Liver (tissue), 9 donors: Measurements from ENCODE around the gene DGKA. TPM values are rescaled to one million over a fixed set of nuclear protein-coding genes. Genes with fewer than 3 reads are reported as not detected.

Experiments
- DNase-seq: peaks from one replicate; pipeline ENCODE4 v3.0.0-alpha.2; 2017; ENCODE audit warnings: low spot score
- H3K27ac ChIP-seq, 2 donors: one replicate each; pipeline ENCODE4 v1.7.0; 2013; ENCODE audit warnings: inconsistent platforms in 2 of 2, low read length in 2 of 2, control low read depth in 1 of 2, low read depth in 1 of 2, mild to moderate bottlenecking in 1 of 2
- H3K27me3 ChIP-seq, 4 donors: one replicate each; pipeline versions ENCODE4 v1.6.1 to v1.7.0; 2013; ENCODE audit warnings: low read length in 3 of 4, inconsistent platforms in 1 of 4, mild to moderate bottlenecking in 1 of 4, moderate library complexity in 1 of 4; ENCODE audit not compliant: control insufficient read depth in 4 of 4, insufficient read depth in 4 of 4
- H3K36me3 ChIP-seq, 4 donors: one replicate each; pipeline versions ENCODE4 v1.6.1 to v1.7.0; 2013; ENCODE audit warnings: low read length in 3 of 4, mild to moderate bottlenecking in 3 of 4, low read depth in 1 of 4, moderate library complexity in 1 of 4; ENCODE audit not compliant: control insufficient read depth in 4 of 4, insufficient read depth in 3 of 4
- H3K4me1 ChIP-seq, 4 donors: one replicate each; pipeline versions ENCODE4 v1.6.1 to v1.7.0; 2013; ENCODE audit warnings: low read length in 3 of 4, mild to moderate bottlenecking in 3 of 4, moderate library complexity in 1 of 4; ENCODE audit not compliant: control insufficient read depth in 4 of 4, insufficient read depth in 4 of 4
- H3K4me3 ChIP-seq, 3 donors: one replicate each; pipeline versions ENCODE4 v1.6.1 to v1.7.0; 2013; ENCODE audit warnings: low read length in 3 of 3, control low read depth in 1 of 3, low read depth in 1 of 3, mild to moderate bottlenecking in 1 of 3
- H3K9ac ChIP-seq, 2 donors: one replicate each; pipeline ENCODE4 v1.7.0; 2013; ENCODE audit warnings: low read length in 2 of 2, mild to moderate bottlenecking in 2 of 2, moderate library complexity in 2 of 2, control low read depth in 1 of 2, low read depth in 1 of 2
- H3K9me3 ChIP-seq, 4 donors: one replicate each; pipeline versions ENCODE4 v1.6.1 to v1.7.0; 2013; ENCODE audit warnings: low read length in 3 of 4; ENCODE audit not compliant: control insufficient read depth in 4 of 4
- ATF3 ChIP-seq: IDR thresholded peaks from 2 replicates; pipeline ENCODE4 v1.6.1; 2016; ENCODE audit warnings: antibody characterized with exemption
- CTCF ChIP-seq: fragments of 150-350 bp; IDR thresholded peaks from 2 replicates; pipeline ENCODE4 v1.5.1; 2017; ENCODE audit warnings: improper control_type of control experiment, low read depth, low read length; ENCODE audit not compliant: missing input control
- EGR1 ChIP-seq, 2 donors: IDR thresholded peaks; 2 replicates each; pipeline ENCODE4 v1.6.1; 2016 to 2018; ENCODE audit warnings: antibody characterized with exemption in 2 of 2, low read depth in 2 of 2
- FOXA1 ChIP-seq: IDR thresholded peaks from 2 replicates; pipeline ENCODE4 v1.6.1; 2016; ENCODE audit warnings: antibody characterized with exemption
- FOXA2 ChIP-seq: IDR thresholded peaks from 2 replicates; pipeline ENCODE4 v1.6.1; 2016; ENCODE audit warnings: antibody characterized with exemption
- GABPA ChIP-seq, 2 donors: IDR thresholded peaks in 1 of 2; conservative IDR thresholded peaks in 1 of 2; 2 replicates each; pipeline ENCODE4 v1.6.1; 2016; ENCODE audit warnings: antibody characterized with exemption in 2 of 2, mild to moderate bottlenecking in 1 of 2, moderate library complexity in 1 of 2
- HNF4A ChIP-seq, 2 donors: conservative IDR thresholded peaks; 2 replicates each; pipeline ENCODE4 v1.6.1; 2016; ENCODE audit warnings: antibody characterized with exemption in 2 of 2, mild to moderate bottlenecking in 2 of 2
- HNF4G ChIP-seq: IDR thresholded peaks from 2 replicates; pipeline ENCODE4 v1.6.1; 2016; ENCODE audit warnings: antibody characterized with exemption
- JUND ChIP-seq, 2 donors: IDR thresholded peaks; 2 replicates each; pipeline ENCODE4 v1.6.1; 2016; ENCODE audit warnings: antibody characterized with exemption in 2 of 2
- NR2F2 ChIP-seq: IDR thresholded peaks from 2 replicates; pipeline ENCODE4 v1.6.1; 2016; ENCODE audit warnings: antibody characterized with exemption
- RAD21 ChIP-seq, 2 donors: IDR thresholded peaks; 2 replicates each; pipeline ENCODE4 v1.6.1; 2016; ENCODE audit warnings: antibody characterized with exemption in 2 of 2, mild to moderate bottlenecking in 2 of 2
- REST ChIP-seq: IDR thresholded peaks from 2 replicates; pipeline ENCODE4 v1.6.1; 2016; ENCODE audit warnings: antibody characterized with exemption, mild to moderate bottlenecking
- RXRA ChIP-seq, 2 donors: IDR thresholded peaks; 2 replicates each; pipeline ENCODE4 v1.6.1; 2017 to 2018; ENCODE audit warnings: antibody characterized with exemption in 2 of 2, mild to moderate bottlenecking in 1 of 2
- SP1 ChIP-seq: IDR thresholded peaks from 2 replicates; pipeline ENCODE4 v1.6.1; 2018; ENCODE audit warnings: antibody characterized with exemption, mild to moderate bottlenecking
- TAF1 ChIP-seq: conservative IDR thresholded peaks from 2 replicates; pipeline ENCODE4 v1.6.1; 2016; ENCODE audit warnings: antibody characterized with exemption, mild to moderate bottlenecking
- WGBS: extraction: QIAGEN DNeasy Blood & Tissue Kit; methylation state at CpG from one replicate; pipeline ENCODE4 v1.1.7; 2013; 5-methylcytosine and 5-hydroxymethylcytosine counted together
- polyA plus RNA-seq, 2 donors: library from polyadenylated mRNA; stranded (reverse) in 1 of 2; unstranded in 1 of 2; fragments of 200-250 nt in 1 of 2; fragments of >200 nt in 1 of 2; fragmentation: Nextera tagmentation in 1 of 2; extraction: Ambion mirVana in 1 of 2; gene quantifications; one replicate each; pipeline versions ENCODE4 v1.2.1 to v1.2.3, GENCODE V29; 2013 to 2015
- total RNA-seq, 2 donors: library from RNA; depleted of rRNA; stranded (reverse); fragments of >200 nt; gene quantifications; one replicate each; pipeline ENCODE4 v1.2.3, GENCODE V29; 2014
- donor health status: healthy.
- donor health status: healthy.
- donor health status: healthy.
- donor health status: healthy.
- donor health status: healthy.

DGKA gene
- total and polyA plus RNA-seq, 4 donors, result 2.1 to 10.5 (median 5.1) TPM

- H3K4me3 ChIP-seq, result no peak overlapping the region
- WGBS, result 95% methylated on average over 1 of the region's 1 CpG
- H3K9me3 ChIP-seq, result no peaks in the 10 kb centered on the region
- DNase-seq, result no peak
- H3K4me1 ChIP-seq, result peaks cover 0 to 7% (median 5%) of the 10 kb centered on the region in 4 donors
- no peaks in the 10 kb centered on the region for H3K36me3 ChIP-seq
- H3K27me3 ChIP-seq, result no peaks in the 10 kb centered on the region
- H3K9ac ChIP-seq, result no peak overlapping the region
- H3K27ac ChIP-seq, result no peak overlapping the region
- no peak for TF ChIP-seq TAF1
- no peak for TF ChIP-seq CTCF
- TF ChIP-seq HNF4G, result no peak
- no peak for TF ChIP-seq SP1
- TF ChIP-seq FOXA2, result no peak
- TF ChIP-seq GABPA (IDR thresholded peaks at IDR 0.05 in 1 of 2, conservative IDR thresholded peaks at IDR 0.05 in 1 of 2), result no peak
- TF ChIP-seq NR2F2, result no peak
- no peak for TF ChIP-seq JUND (IDR thresholded peaks at IDR 0.05)
- TF ChIP-seq RAD21 (IDR thresholded peaks at IDR 0.05), result no peak
- TF ChIP-seq EGR1 (IDR thresholded peaks at IDR 0.05; ENCODE audit: low read depth in 2 of 2), result no peak
- no peak for TF ChIP-seq FOXA1
- TF ChIP-seq REST, result no peak
- TF ChIP-seq RXRA (IDR thresholded peaks at IDR 0.05), result no peak
- no peak for TF ChIP-seq HNF4A (conservative IDR thresholded peaks at IDR 0.05)
These were observed 11.7 kb downstream of the DGKA start for GRCh38 chr12:55942577-55943136.

GRCh38 chr12:55946553-55946952 lies 15.6 kb downstream of the DGKA start:
- Histone ChIP-seq H3K9ac (no peak overlapping the region), H3K27me3 (no peaks in the 10 kb centered on the region), H3K4me3 (no peak overlapping the region), H3K4me1 (no peaks in the 10 kb centered on the region), H3K9me3 (no peaks in the 10 kb centered on the region), H3K36me3 (no peaks in the 10 kb centered on the region), H3K27ac (no peak overlapping the region)
- no peak for DNase-seq
- no peak for TF ChIP-seq HNF4G
- no peak for TF ChIP-seq JUND (IDR thresholded peaks at IDR 0.05)
- TF ChIP-seq ATF3, result no peak
- no peak for TF ChIP-seq REST
- no peak for TF ChIP-seq TAF1
- no peak for TF ChIP-seq RAD21 (IDR thresholded peaks at IDR 0.05)
- no peak for TF ChIP-seq RXRA (IDR thresholded peaks at IDR 0.05)
- no peak for TF ChIP-seq GABPA (IDR thresholded peaks at IDR 0.05 in 1 of 2, conservative IDR thresholded peaks at IDR 0.05 in 1 of 2)
- WGBS, result 80% methylated on average over 6 of the region's 6 CpGs
